ENCODE results near the gene STK11IP. TPM values are rescaled to one million over a fixed set of nuclear protein-coding genes. Genes with fewer than 3 reads are reported as not detected.

STK11IP gene
- total and polyA plus RNA-seq, 9 donors = 12.7 to 23.8 (median 18.9) TPM

DNA sequence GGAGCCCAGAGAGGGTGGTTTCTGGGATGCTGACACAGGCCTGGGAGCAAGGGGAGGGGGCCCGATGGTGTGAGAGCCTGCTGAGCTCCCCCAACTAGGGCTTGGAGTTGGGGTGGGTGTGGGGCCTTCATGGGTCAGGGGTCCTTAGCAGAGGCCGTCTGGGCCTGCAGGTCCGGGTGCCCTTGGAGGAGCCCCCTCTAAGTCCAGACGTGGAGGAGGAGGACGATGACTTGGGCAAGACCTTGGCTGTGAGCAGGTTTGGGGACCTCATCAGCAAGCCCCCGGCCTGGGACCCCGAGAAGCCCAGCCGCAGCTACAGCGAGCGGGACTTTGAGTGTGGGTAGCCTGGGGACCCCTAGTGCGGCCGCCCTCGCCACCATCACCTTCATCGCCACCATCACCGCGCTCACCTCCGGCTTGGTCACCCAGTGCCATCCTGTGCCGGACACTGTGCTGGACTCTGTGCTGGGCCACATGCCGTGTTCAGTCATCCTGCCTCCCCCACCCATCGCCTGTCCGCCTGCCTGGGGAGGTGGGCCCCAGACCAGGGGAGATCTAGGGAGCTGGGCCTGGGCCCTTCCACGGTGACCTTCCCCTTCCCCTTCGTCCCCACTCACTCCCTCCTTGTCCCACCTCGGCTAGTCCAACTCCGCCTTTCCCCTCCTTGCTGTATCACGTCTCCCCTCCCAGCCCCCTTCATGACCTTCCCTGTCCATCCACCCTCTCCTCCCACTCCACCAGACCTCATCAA lies 30.8 kb downstream of the STK11IP start:
- no peak for DNase-seq
- 75% methylated on average over 23 of the region's 26 CpGs for WGBS (ENCODE audit: insufficient coverage)
- Histone ChIP-seq H3K27ac (ENCODE audit: low read length) (no peak overlapping the region), H3K36me3 (ENCODE audit: control insufficient read depth, insufficient read depth, low read length) (peaks cover 7% of the 10 kb centered on the region), H3K4me3 (ENCODE audit: low read length) (peak overlapping the region; percentile 49), H3K27me3 (ENCODE audit: control insufficient read depth, insufficient read depth, low read length) (peaks cover 20% of the 10 kb centered on the region), H3K4me1 (ENCODE audit: control insufficient read depth, insufficient read depth, low read length) (peaks cover 35% of the 10 kb centered on the region), H3K9me3 (replicated peaks; ENCODE audit: control insufficient read depth, low read depth, low read length) (no peaks in the 10 kb centered on the region)

DNA sequence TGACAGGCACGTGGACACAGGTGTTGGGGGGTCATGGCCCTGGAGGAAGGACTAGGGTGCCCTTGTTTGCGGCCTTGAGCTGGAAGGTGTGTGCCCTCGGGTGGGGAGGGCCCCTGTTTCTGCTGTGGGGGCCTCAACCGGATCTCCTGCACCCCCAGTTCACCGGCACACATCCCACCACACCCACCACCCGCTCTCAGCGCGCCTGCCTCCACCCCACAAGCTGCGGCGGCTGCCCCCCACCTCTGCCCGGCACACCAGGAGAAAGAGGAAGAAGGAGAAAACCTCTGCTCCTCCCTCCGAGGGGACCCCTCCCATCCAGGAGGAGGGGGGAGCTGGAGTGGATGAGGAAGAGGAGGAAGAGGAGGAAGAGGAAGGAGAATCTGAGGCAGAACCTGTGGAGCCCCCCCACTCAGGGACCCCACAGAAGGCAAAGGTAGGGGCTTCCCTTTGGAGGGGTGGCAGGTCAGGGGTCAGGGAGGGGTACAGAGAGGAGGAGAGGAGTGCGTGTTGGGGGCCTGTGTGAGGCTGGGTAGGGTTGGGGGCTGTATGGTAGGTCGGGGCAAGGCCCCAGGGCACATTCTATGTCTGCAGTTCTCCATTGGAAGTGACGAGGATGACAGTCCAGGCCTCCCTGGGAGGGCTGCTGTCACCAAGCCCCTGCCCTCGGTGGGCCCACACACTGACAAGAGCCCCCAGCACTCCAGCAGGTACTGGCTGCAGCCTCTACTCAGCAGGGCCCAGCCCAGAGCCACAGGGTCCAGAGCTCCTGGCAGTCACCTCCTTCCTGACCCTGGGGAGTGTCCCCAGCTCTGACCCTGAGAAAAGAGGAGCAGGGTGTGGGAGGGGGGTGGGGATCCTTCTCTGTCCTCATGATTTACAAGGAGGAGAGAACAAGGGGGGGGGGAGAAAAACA lies 31.6 kb downstream of the STK11IP start:
- Histone ChIP-seq H3K27me3 (ENCODE audit: control insufficient read depth, insufficient read depth, low read length) (peaks cover 20% of the 10 kb centered on the region), H3K36me3 (ENCODE audit: control insufficient read depth, insufficient read depth, low read length) (peaks cover 10% of the 10 kb centered on the region), H3K4me1 (ENCODE audit: control insufficient read depth, insufficient read depth, low read length) (peaks cover 33% of the 10 kb centered on the region), H3K27ac (ENCODE audit: low read length) (no peak overlapping the region), H3K9me3 (replicated peaks; ENCODE audit: control insufficient read depth, low read depth, low read length) (no peaks in the 10 kb centered on the region), H3K4me3 (ENCODE audit: low read length) (no peak overlapping the region)
- WGBS (ENCODE audit: insufficient coverage) = no CpG with 5 or more reads among the region's 16 CpGs
- DNase-seq = no peak

DNA sequence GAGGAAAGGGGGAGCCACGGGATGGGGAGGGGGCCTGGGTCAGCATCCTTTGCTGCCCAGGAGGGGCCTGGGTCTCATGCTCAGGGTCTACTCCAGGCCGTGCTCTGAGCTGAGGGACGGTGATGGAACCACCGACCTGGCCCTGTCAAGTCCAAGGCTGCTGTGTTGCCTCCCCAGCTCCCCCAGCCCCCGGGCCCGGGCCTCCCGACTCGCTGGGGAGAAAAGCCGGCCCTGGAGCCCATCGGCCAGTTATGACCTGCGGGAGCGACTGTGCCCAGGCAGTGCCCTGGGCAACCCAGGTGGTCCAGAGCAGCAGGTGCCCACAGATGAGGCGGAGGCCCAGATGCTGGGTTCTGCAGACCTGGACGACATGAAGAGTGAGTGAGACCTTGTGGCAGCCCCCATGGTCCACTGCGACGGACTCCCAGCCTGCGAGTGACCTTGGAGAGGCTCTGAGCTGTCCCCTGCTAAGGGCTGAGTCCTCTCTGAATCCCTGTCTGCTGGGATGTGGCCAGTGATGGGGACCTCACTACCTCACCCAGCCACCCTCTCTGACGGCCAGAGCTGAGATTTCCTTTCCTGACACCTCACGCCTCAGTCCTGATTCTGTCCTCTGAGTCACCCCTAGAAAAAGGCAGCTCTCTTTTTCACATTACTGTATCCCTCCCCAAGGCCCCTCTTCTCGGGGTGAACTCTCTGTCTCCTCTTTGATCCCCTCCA lies 32.5 kb downstream of the STK11IP start:
- 75% methylated on average over 20 of the region's 20 CpGs for whole genome bisulfite sequencing (ENCODE audit: insufficient coverage)
- H3K4me3 ChIP-seq (ENCODE audit: low read length) = no peak overlapping the region

DNA sequence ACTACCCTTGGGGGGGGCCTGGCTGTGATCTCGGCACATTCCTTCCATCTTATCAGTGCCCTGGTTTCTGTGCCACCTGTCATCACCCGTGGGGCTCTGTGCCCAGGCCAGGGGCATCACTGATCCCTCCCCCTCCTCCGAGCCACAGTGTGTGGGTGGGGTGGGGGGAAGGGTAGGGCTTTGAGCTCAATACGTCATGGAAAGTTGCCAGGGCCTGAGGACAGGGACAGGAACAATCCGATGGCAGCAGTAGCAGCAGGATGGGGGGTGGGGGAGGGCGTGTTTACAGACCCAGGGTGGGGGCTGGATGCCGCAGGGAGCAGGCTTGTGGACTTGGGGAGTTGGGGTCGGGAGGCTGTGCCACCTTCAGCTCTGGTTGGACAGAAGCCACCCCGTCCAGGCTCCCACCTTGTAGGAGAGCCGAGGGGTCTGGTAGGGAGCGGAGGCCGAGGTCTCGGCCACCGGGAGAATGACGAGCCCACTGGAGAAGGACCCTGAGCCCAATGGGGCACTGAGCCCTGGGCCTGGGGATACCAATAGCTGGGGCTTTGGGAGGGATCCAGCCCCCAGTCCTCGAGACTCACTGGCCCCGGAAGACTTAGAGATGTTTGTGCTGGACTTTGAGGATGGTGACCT lies 33.2 kb downstream of the STK11IP start:
- Histone ChIP-seq H3K4me3 (ENCODE audit: low read length) (no peak overlapping the region), H3K4me1 (ENCODE audit: control insufficient read depth, insufficient read depth, low read length) (peaks cover 31% of the 10 kb centered on the region), H3K36me3 (ENCODE audit: control insufficient read depth, insufficient read depth, low read length) (peaks cover 10% of the 10 kb centered on the region), H3K27me3 (ENCODE audit: control insufficient read depth, insufficient read depth, low read length) (peaks cover 16% of the 10 kb centered on the region), H3K9me3 (replicated peaks; ENCODE audit: control insufficient read depth, low read depth, low read length) (no peaks in the 10 kb centered on the region), H3K27ac (ENCODE audit: low read length) (peak overlapping the region; percentile 8)
- WGBS (ENCODE audit: insufficient coverage) = 74% methylated on average over 13 of the region's 17 CpGs
- peak; percentile 44 for DNase-seq

More for the DNA sequence above, 32.5 kb downstream of the STK11IP start:
- peak overlapping the region; percentile 8 for H3K27ac ChIP-seq (ENCODE audit: low read length)
- no peak for DNase-seq
- H3K36me3 ChIP-seq (ENCODE audit: control insufficient read depth, insufficient read depth, low read length) = peaks cover 10% of the 10 kb centered on the region
- H3K27me3 ChIP-seq (ENCODE audit: control insufficient read depth, insufficient read depth, low read length) = peaks cover 16% of the 10 kb centered on the region
- H3K9me3 ChIP-seq (replicated peaks; ENCODE audit: control insufficient read depth, low read depth, low read length) = no peaks in the 10 kb centered on the region
- H3K4me1 ChIP-seq (ENCODE audit: control insufficient read depth, insufficient read depth, low read length) = peaks cover 31% of the 10 kb centered on the region

DNA sequence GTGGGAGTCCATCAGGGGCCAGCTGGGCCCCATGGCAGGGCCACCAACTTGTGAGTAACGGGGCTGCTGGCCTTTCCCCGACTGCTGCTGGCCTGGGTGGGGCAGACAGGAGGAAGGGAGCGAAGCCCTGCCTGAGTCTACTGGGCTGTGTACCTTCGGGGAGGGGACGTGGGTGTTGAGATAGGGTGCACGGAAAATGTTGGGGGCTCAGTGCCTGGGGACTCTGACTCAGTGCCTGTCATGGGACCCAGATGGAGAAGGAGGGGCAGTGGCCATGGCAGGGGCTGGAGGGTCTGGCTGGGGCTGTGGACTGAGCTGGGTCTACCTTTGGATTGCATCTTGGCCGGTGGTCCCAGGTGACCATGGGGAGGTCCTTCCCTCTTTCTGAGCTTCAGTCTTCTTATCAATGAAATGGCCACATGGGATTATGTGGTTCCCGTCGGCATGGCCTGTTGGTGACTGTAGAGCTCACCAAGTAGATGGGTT lies 33.8 kb downstream of the STK11IP start:
- Histone ChIP-seq H3K36me3 (ENCODE audit: control insufficient read depth, insufficient read depth, low read length) (peaks cover 10% of the 10 kb centered on the region), H3K4me3 (ENCODE audit: low read length) (no peak overlapping the region), H3K27ac (ENCODE audit: low read length) (no peak overlapping the region), H3K4me1 (ENCODE audit: control insufficient read depth, insufficient read depth, low read length) (peaks cover 31% of the 10 kb centered on the region), H3K9me3 (replicated peaks; ENCODE audit: control insufficient read depth, low read depth, low read length) (no peaks in the 10 kb centered on the region), H3K27me3 (ENCODE audit: control insufficient read depth, insufficient read depth, low read length) (peaks cover 13% of the 10 kb centered on the region)
- 93% methylated on average over 9 of the region's 9 CpGs for WGBS (ENCODE audit: insufficient coverage)
- DNase-seq = no peak

DNA sequence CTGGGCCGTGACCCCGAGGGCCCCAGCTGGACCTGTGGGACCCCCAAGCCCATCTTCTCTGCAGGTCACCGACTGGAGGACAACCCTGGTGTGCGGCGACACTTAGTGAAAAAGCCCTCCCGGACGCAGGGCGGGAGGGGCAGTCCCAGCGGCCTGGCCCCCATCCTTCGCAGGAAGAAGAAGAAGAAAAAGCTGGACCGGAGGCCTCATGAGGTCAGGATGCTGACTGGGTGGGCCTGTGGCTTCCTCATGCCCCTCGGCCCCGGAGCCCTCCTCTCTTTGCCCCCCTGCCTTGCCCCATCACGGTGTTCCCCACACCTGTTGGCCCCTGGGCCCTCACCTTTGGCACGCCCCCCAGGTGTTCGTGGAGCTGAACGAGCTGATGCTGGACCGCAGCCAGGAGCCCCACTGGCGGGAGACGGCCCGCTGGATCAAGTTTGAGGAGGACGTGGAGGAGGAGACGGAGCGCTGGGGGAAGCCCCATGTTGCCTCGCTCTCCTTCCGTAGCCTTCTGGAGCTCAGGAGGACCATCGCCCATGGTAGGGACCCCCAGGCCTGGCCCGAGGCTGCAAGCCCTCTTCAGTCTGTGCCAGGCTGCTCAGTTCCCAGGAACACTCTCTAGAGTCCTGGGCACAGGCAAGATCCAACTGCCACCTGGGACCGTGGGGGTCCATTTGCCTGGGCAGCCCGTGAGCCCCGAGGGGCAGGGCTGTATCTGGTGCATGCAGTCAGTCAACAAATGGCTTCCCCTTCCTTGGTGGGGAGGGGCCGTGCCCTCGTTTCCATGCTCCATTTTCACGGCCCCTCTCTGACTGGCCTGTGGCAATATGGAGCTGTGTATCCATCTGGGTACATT lies 34.5 kb downstream of the STK11IP start:
- Histone ChIP-seq H3K4me3 (ENCODE audit: low read length) (no peak overlapping the region), H3K27ac (ENCODE audit: low read length) (no peak overlapping the region), H3K27me3 (ENCODE audit: control insufficient read depth, insufficient read depth, low read length) (peaks cover 8% of the 10 kb centered on the region), H3K4me1 (ENCODE audit: control insufficient read depth, insufficient read depth, low read length) (peaks cover 27% of the 10 kb centered on the region), H3K36me3 (ENCODE audit: control insufficient read depth, insufficient read depth, low read length) (peaks cover 10% of the 10 kb centered on the region), H3K9me3 (replicated peaks; ENCODE audit: control insufficient read depth, low read depth, low read length) (no peaks in the 10 kb centered on the region)
- DNase-seq = no peak
- 76% methylated on average over 29 of the region's 34 CpGs for WGBS (ENCODE audit: insufficient coverage)

DNA sequence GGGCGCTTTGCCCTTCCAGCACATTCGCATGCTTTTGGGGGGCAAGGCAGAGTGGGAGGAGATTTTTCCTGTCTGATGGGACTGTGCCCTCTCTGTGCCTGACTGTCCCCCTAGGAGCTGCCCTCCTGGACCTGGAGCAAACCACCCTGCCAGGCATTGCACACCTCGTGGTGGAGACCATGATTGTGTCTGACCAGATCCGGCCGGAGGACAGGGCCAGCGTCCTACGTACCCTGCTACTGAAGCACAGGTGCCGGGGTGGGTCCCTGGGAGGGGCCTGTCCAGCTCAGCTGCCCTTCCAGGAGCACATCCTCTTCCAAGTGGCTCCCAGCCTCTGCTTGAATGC lies 35.1 kb downstream of the STK11IP start:
- Histone ChIP-seq H3K36me3 (ENCODE audit: control insufficient read depth, insufficient read depth, low read length) (peaks cover 14% of the 10 kb centered on the region), H3K9me3 (replicated peaks; ENCODE audit: control insufficient read depth, low read depth, low read length) (no peaks in the 10 kb centered on the region), H3K4me3 (ENCODE audit: low read length) (no peak overlapping the region), H3K27me3 (ENCODE audit: control insufficient read depth, insufficient read depth, low read length) (peaks cover 8% of the 10 kb centered on the region), H3K4me1 (ENCODE audit: control insufficient read depth, insufficient read depth, low read length) (peaks cover 26% of the 10 kb centered on the region), H3K27ac (ENCODE audit: low read length) (no peak overlapping the region)
- 86% methylated on average over 7 of the region's 8 CpGs for WGBS (ENCODE audit: insufficient coverage)
- no peak for DNase-seq

DNA sequence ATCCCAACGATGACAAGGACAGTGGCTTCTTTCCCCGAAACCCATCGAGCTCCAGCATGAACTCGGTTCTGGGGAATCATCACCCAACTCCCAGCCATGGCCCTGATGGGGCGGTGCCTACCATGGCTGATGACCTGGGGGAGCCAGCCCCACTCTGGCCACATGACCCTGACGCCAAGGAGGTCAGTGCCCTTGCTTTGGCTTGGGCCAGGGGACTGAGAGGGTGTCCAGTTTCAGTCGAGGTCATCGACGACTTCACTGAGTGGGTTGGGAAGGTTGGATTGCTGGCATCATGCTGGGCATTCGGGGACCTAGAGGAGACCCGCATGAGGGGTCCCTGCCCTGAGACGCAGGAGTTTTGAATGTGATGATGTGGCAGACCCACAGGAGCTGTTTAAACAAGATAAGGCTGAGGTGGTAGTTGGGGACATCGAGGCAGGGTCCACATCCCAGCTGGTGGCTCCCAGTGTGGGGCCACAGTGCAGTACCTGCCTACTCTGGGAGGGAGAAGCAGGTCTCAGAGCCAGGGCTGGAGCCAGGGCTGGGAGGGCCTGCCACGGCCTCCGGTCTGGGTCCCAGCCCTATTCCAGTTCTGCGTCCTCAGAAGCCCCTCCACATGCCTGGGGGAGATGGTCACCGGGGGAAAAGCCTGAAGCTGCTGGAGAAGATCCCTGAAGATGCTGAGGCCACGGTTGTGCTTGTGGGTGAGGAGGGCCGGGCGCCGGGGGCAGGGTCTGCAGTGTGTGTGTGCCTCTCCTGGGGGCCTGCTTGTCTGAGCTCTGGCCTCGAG lies 35.8 kb downstream of the STK11IP start:
- Histone ChIP-seq H3K4me3 (ENCODE audit: low read length) (no peak overlapping the region), H3K27ac (ENCODE audit: low read length) (no peak overlapping the region)

More for the DNA sequence above, 35.8 kb downstream of the STK11IP start:
- H3K9me3 ChIP-seq (replicated peaks; ENCODE audit: control insufficient read depth, low read depth, low read length) = no peaks in the 10 kb centered on the region
- peaks cover 2% of the 10 kb centered on the region for H3K27me3 ChIP-seq (ENCODE audit: control insufficient read depth, insufficient read depth, low read length)
- peaks cover 17% of the 10 kb centered on the region for H3K36me3 ChIP-seq (ENCODE audit: control insufficient read depth, insufficient read depth, low read length)
- 84% methylated on average over 17 of the region's 22 CpGs for WGBS (ENCODE audit: insufficient coverage)
- no peak for DNase-seq
- H3K4me1 ChIP-seq (ENCODE audit: control insufficient read depth, insufficient read depth, low read length) = peaks cover 18% of the 10 kb centered on the region
